ENCODE results near the gene CNTNAP2. TPM values are rescaled to one million over a fixed set of nuclear protein-coding genes. Genes with fewer than 3 reads are reported as not detected.

Gene CNTNAP2
- total RNA-seq, 1 donor, result 7.6 TPM

DNA sequence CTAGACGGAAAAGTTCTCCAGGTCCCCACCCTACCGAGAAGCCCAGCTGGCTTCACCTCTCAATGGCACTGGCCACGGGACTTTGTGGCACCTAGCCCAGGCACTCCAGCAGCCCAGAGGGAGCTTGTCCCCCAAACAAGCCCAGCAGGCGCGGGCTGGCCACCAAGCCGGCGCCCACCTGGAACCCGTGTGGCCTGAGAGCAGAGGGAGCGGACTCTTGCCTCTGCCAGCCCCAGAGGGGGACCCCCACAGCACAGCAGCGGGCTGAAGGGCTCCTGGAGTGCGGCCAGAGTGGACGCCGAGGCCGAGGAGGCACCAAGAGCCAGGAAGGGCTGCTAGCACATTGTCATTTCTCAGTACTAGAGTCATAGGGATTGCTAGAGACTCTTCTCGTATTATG, 671.4 kb downstream of the CNTNAP2 start:
- Histone ChIP-seq H3K79me2 (ENCODE audit: insufficient read depth, low read length) (no peaks in the 10 kb centered on the region), H3K9me3 (ENCODE audit: low read depth, low read length) (no peaks in the 10 kb centered on the region)

DNA sequence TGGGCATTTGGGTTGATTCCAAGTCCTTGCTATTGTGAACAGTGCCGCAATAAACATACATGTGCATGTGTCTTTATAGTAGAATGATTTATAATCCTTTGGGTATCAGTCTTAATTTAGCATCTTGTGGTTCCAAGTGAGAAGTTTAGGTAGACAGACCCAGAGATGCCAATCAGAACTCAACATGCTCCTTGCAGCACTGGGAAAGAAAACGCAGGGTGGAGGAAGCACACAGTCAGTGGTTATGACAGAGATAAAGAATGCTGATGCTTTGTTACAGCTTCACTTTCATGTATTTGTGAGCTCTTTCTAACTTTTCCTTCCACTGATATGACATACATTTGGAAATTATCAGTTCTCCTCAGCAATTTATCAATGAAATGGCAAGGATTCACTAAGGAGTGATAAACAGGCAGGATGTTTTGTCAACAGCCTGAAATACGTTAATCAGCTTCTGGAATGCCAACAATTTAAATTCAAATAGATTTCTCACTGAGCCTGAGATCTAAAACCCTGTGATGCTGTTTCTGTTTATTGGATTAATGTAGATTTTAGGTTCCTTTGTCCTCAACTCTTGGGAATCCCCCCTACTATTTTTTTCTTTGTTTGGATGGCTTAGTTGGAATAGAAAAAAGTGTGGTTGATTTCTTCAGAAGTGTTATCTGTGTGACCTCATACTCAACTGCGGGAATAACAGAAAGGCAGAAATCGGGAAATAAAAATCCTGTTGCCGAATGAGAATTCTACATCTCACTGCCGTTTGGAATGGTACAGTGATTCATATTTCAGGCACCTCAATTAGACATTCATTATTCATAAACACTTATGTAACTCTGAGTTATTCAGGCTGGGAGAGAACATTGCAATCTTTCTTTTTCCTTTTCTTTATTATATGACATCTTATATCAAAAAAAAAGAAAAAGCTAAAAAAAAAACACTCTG, 675.0 kb downstream of the CNTNAP2 start:
- H2AFZ ChIP-seq (ENCODE audit: low read length), result no peak overlapping the region
- DNase-seq (ENCODE audit: insufficient read length, low spot score, missing footprints), result no peak
- H4K20me1 ChIP-seq (ENCODE audit: insufficient read depth, low read length), result no peaks in the 10 kb centered on the region
- H3K79me2 ChIP-seq (ENCODE audit: insufficient read depth, low read length), result no peaks in the 10 kb centered on the region
- TF ChIP-seq, protein P1, sequence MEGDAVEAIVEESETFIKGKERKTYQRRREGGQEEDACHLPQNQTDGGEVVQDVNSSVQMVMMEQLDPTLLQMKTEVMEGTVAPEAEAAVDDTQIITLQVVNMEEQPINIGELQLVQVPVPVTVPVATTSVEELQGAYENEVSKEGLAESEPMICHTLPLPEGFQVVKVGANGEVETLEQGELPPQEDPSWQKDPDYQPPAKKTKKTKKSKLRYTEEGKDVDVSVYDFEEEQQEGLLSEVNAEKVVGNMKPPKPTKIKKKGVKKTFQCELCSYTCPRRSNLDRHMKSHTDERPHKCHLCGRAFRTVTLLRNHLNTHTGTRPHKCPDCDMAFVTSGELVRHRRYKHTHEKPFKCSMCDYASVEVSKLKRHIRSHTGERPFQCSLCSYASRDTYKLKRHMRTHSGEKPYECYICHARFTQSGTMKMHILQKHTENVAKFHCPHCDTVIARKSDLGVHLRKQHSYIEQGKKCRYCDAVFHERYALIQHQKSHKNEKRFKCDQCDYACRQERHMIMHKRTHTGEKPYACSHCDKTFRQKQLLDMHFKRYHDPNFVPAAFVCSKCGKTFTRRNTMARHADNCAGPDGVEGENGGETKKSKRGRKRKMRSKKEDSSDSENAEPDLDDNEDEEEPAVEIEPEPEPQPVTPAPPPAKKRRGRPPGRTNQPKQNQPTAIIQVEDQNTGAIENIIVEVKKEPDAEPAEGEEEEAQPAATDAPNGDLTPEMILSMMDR (IDR thresholded peaks at IDR 0.05; ENCODE audit: extremely low read depth, low read depth, low read length), result no peak
- H3K9me3 ChIP-seq (ENCODE audit: low read depth, low read length), result no peaks in the 10 kb centered on the region
- no peaks in the 10 kb centered on the region for H3K27me3 ChIP-seq (ENCODE audit: insufficient read depth, low read length)
- no peaks in the 10 kb centered on the region for H3K4me1 ChIP-seq (ENCODE audit: insufficient read depth, low read length)
- H3K4me3 ChIP-seq (ENCODE audit: insufficient read depth, low read length), result no peak overlapping the region
- H3K36me3 ChIP-seq (ENCODE audit: insufficient read depth, low read length), result no peaks in the 10 kb centered on the region
- H3K4me2 ChIP-seq (ENCODE audit: insufficient read depth, low read length), result no peak overlapping the region
- H3K27ac ChIP-seq (ENCODE audit: low read depth, low read length), result no peak overlapping the region

More for the DNA sequence above, 671.4 kb downstream of the CNTNAP2 start:
- Histone ChIP-seq H3K27me3 (ENCODE audit: insufficient read depth, low read length) (no peaks in the 10 kb centered on the region), H3K4me3 (ENCODE audit: insufficient read depth, low read length) (no peak overlapping the region), H3K4me2 (ENCODE audit: insufficient read depth, low read length) (no peak overlapping the region), H3K4me1 (ENCODE audit: insufficient read depth, low read length) (no peaks in the 10 kb centered on the region), H2AFZ (ENCODE audit: low read length) (no peak overlapping the region), H4K20me1 (ENCODE audit: insufficient read depth, low read length) (no peaks in the 10 kb centered on the region), H3K27ac (ENCODE audit: low read depth, low read length) (no peak overlapping the region), H3K36me3 (ENCODE audit: insufficient read depth, low read length) (no peaks in the 10 kb centered on the region)
- TF ChIP-seq, protein P1 (IDR thresholded peaks at IDR 0.05; ENCODE audit: extremely low read depth, low read depth, low read length), result no peak
- DNase-seq (ENCODE audit: insufficient read length, low spot score, missing footprints), result no peak

DNA sequence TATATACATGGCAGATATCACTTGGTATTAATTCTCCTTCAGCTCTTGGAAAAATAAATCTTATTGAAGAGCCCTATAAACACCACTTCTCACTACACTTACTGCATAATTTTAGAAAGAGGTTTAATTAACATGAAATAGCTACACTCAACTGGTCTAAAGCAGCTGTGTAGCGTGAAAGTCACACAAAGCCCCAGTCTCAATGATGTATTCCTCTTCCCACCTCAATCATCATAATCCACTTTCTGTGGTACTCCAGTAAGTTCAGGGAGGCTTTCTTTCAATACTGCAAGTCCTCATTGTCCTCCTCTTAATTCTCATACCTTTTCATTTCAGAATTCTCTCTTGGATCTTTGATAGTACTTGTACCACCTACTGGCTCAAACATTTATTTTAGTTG, 688.0 kb downstream of the CNTNAP2 start:
- no peaks in the 10 kb centered on the region for H3K9me3 ChIP-seq (ENCODE audit: low read depth, low read length)
- H3K27ac ChIP-seq (ENCODE audit: low read depth, low read length), result no peak overlapping the region
- TF ChIP-seq, protein P1 (IDR thresholded peaks at IDR 0.05; ENCODE audit: extremely low read depth, low read depth, low read length), result no peak

DNA sequence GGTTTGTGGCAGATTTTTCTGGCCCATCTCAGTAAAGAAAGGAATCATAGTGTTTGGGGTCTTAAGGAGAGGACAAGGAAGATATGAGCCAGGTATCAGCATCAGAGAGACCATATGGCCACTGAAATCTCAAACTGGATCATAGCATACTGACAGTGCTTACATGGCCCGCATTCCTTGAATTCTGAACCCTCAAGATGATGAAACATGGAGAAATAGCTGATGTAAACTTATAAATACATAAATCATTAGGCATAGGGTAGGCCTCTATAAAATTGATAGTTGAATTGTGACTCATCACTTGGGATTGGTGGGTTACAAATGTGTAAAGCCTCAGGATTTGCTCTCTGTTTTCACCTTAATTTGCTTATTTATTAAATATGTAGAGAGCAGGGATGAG, 688.5 kb downstream of the CNTNAP2 start:
- TF ChIP-seq, protein P1 (IDR thresholded peaks at IDR 0.05; ENCODE audit: extremely low read depth, low read depth, low read length), result no peak
- Histone ChIP-seq H3K36me3 (ENCODE audit: insufficient read depth, low read length) (no peaks in the 10 kb centered on the region), H3K27me3 (ENCODE audit: insufficient read depth, low read length) (no peaks in the 10 kb centered on the region), H3K9me3 (ENCODE audit: low read depth, low read length) (no peaks in the 10 kb centered on the region), H3K4me3 (ENCODE audit: insufficient read depth, low read length) (no peak overlapping the region), H3K79me2 (ENCODE audit: insufficient read depth, low read length) (no peaks in the 10 kb centered on the region), H3K4me1 (ENCODE audit: insufficient read depth, low read length) (no peaks in the 10 kb centered on the region), H3K4me2 (ENCODE audit: insufficient read depth, low read length) (no peak overlapping the region), H4K20me1 (ENCODE audit: insufficient read depth, low read length) (no peaks in the 10 kb centered on the region), H2AFZ (ENCODE audit: low read length) (no peak overlapping the region), H3K27ac (ENCODE audit: low read depth, low read length) (no peak overlapping the region)
- no peak for DNase-seq (ENCODE audit: insufficient read length, low spot score, missing footprints)

More for the DNA sequence above, 688.0 kb downstream of the CNTNAP2 start:
- Histone ChIP-seq H4K20me1 (ENCODE audit: insufficient read depth, low read length) (no peaks in the 10 kb centered on the region), H3K4me1 (ENCODE audit: insufficient read depth, low read length) (no peaks in the 10 kb centered on the region), H3K36me3 (ENCODE audit: insufficient read depth, low read length) (no peaks in the 10 kb centered on the region), H3K27me3 (ENCODE audit: insufficient read depth, low read length) (no peaks in the 10 kb centered on the region), H3K79me2 (ENCODE audit: insufficient read depth, low read length) (no peaks in the 10 kb centered on the region), H3K4me3 (ENCODE audit: insufficient read depth, low read length) (no peak overlapping the region), H3K4me2 (ENCODE audit: insufficient read depth, low read length) (no peak overlapping the region), H2AFZ (ENCODE audit: low read length) (no peak overlapping the region)
- no peak for DNase-seq (ENCODE audit: insufficient read length, low spot score, missing footprints)
